Upper lobe of left lung (tissue), 4 donors: ENCODE data around the gene RPLP2.

ENCODE experiments used
- CTCF ChIP-seq, 6 experiments: fragments of 450-650 bp in 4 of 6; fragments of 200-600 bp in 2 of 6; sonication (generic) in 2 of 6; IDR thresholded peaks; one replicate each; pipeline ENCODE4 v1.5.1; 2016 to 2019; ENCODE audit warnings: antibody characterized with exemption in 6 of 6
- EP300 ChIP-seq, 4 donors: sonication (generic); formaldehyde crosslinking; IDR thresholded peaks; one replicate each; pipeline ENCODE4 v1.5.1; 2017; ENCODE audit warnings: antibody characterized with exemption in 4 of 4, control low read depth in 2 of 4
- POLR2A ChIP-seq, 4 donors: fragments of 450-650 bp; IDR thresholded peaks; one replicate each; pipeline ENCODE4 v1.5.1; 2016 to 2017; ENCODE audit warnings: antibody characterized with exemption in 4 of 4, mild to moderate bottlenecking in 2 of 4
- POLR2AphosphoS5 ChIP-seq, 2 donors: sonication (generic); formaldehyde crosslinking; IDR thresholded peaks; one replicate each; pipeline ENCODE4 v1.5.1; 2017; ENCODE audit warnings: antibody characterized with exemption in 2 of 2

- TF ChIP-seq EP300 (IDR thresholded peaks at IDR 0.05) (no peak), POLR2AphosphoS5 (IDR thresholded peaks at IDR 0.05) (peak; percentile 22 to 72), CTCF (IDR thresholded peaks at IDR 0.05) (no peak), POLR2A (IDR thresholded peaks at IDR 0.05) (peak in 1 of 4 donors; percentile 65)
Measured at GRCh38 chr11:795634-796564, 13.9 kb upstream of the RPLP2 start.
